H9 (cell line): ENCODE data around the gene WNT5B. TPM values are rescaled to one million over a fixed set of nuclear protein-coding genes. Genes with fewer than 3 reads are reported as not detected.

Source experiments
- DNase-seq: peaks from one replicate; pipeline ENCODE4 v3.0.0-alpha.2; 2017
- H2AFZ ChIP-seq: one replicate; pipeline ENCODE4 v1.6.1; 2013; ENCODE audit warnings: mild to moderate bottlenecking, low read length, control low read depth, moderate library complexity
- H2AK5ac ChIP-seq: 2 replicates; pipeline ENCODE4 v1.6.1; 2013; ENCODE audit warnings: low read length, control low read depth, mixed read lengths; ENCODE audit not compliant: insufficient read length
- H2BK120ac ChIP-seq: one replicate; pipeline ENCODE4 v1.6.1; 2013; ENCODE audit warnings: low read depth, mild to moderate bottlenecking, low read length, control low read depth, inconsistent platforms; ENCODE audit not compliant: poor library complexity, severe bottlenecking
- H2BK12ac ChIP-seq: 2 replicates; pipeline ENCODE4 v1.6.1; 2013; ENCODE audit warnings: low read length, control low read depth, mixed read lengths, low read depth; ENCODE audit not compliant: insufficient read length
- H2BK15ac ChIP-seq: 2 replicates; pipeline ENCODE4 v1.6.1; 2013; ENCODE audit warnings: low read depth, low read length, control low read depth
- H2BK20ac ChIP-seq: one replicate; pipeline ENCODE4 v1.6.1; 2013; ENCODE audit warnings: low read depth, mild to moderate bottlenecking, low read length, control low read depth, inconsistent platforms; ENCODE audit not compliant: poor library complexity, severe bottlenecking
- H2BK5ac ChIP-seq: 2 replicates; pipeline ENCODE4 v1.6.1; 2013; ENCODE audit warnings: low read length, control low read depth, mixed read lengths; ENCODE audit not compliant: insufficient read length
- H3K14ac ChIP-seq: 2 replicates; pipeline ENCODE4 v1.6.1; 2013; ENCODE audit warnings: low read length, control low read depth; ENCODE audit not compliant: insufficient read depth
- H3K18ac ChIP-seq: 2 replicates; pipeline ENCODE4 v1.6.1; 2013; ENCODE audit warnings: low read depth, mild to moderate bottlenecking, mixed read lengths, low read length, control low read depth; ENCODE audit not compliant: insufficient read length
- H3K23ac ChIP-seq: 2 replicates; pipeline ENCODE4 v1.6.1; 2013; ENCODE audit warnings: low read length, control low read depth, mixed read lengths, low read depth; ENCODE audit not compliant: insufficient read length
- H3K23me2 ChIP-seq: 2 replicates; pipeline ENCODE4 v1.6.1; 2013; ENCODE audit warnings: low read depth, mild to moderate bottlenecking, mixed read lengths, low read length, control low read depth; ENCODE audit not compliant: insufficient read length, poor library complexity, severe bottlenecking
- H3K27ac ChIP-seq: 2 replicates; pipeline ENCODE4 v1.5.1; 2013; ENCODE audit warnings: low read length, control low read depth, mixed read lengths, low read depth; ENCODE audit not compliant: insufficient read length
- H3K27me3 ChIP-seq: 2 replicates; pipeline ENCODE4 v1.6.1; 2013; ENCODE audit warnings: low read length, control low read depth, inconsistent platforms; ENCODE audit not compliant: insufficient read depth
- H3K4ac ChIP-seq: 2 replicates; pipeline ENCODE4 v1.6.1; 2013; ENCODE audit warnings: low read depth, mild to moderate bottlenecking, control low read depth, inconsistent platforms, low read length, moderate library complexity
- H3K4me1 ChIP-seq: 2 replicates; pipeline ENCODE4 v1.6.1; 2013; ENCODE audit warnings: low read length, control low read depth, inconsistent platforms; ENCODE audit not compliant: insufficient read depth
- H3K4me2 ChIP-seq: 2 replicates; pipeline ENCODE4 v1.6.1; 2013; ENCODE audit warnings: low read length, control low read depth, mixed read lengths; ENCODE audit not compliant: insufficient read length, insufficient read depth
- H3K56ac ChIP-seq: 2 replicates; pipeline ENCODE4 v1.6.1; 2013; ENCODE audit warnings: low read depth, mild to moderate bottlenecking, mixed read lengths, low read length, control low read depth; ENCODE audit not compliant: insufficient read length
- H3K79me1 ChIP-seq: 2 replicates; pipeline ENCODE4 v1.6.1; 2013; ENCODE audit warnings: low read depth, mild to moderate bottlenecking, moderate library complexity, low read length, control low read depth, inconsistent platforms; ENCODE audit not compliant: insufficient read depth, poor library complexity, severe bottlenecking
- H3K79me2 ChIP-seq: 2 replicates; pipeline ENCODE4 v1.6.1; 2013; ENCODE audit warnings: low read length, control low read depth, inconsistent platforms; ENCODE audit not compliant: insufficient read depth
- H3K9ac ChIP-seq: 2 replicates; pipeline ENCODE4 v1.6.1; 2013; ENCODE audit warnings: low read length, control low read depth, mixed read lengths; ENCODE audit not compliant: insufficient read length; ENCODE audit errors: extremely low read depth
- H3K9me3 ChIP-seq: one replicate; pipeline ENCODE4 v1.6.1; 2013; ENCODE audit warnings: low read depth, low read length, inconsistent platforms; ENCODE audit not compliant: control insufficient read depth
- H3T11ph ChIP-seq: one replicate; pipeline ENCODE4 v1.6.1; 2013; ENCODE audit warnings: mild to moderate bottlenecking, low read length, control low read depth, inconsistent platforms
- H4K20me1 ChIP-seq: one replicate; pipeline ENCODE4 v1.6.1; 2013; ENCODE audit not compliant: control insufficient read depth, insufficient read length, insufficient read depth
- H4K5ac ChIP-seq: 2 replicates; pipeline ENCODE4 v1.6.1; 2013; ENCODE audit warnings: low read depth, mild to moderate bottlenecking, mixed read lengths, low read length, control low read depth; ENCODE audit not compliant: insufficient read length
- H4K8ac ChIP-seq: replicated peaks from 2 replicates; pipeline ENCODE4 v1.6.1; 2013; ENCODE audit warnings: low read length, control low read depth, mixed read lengths, low read depth; ENCODE audit not compliant: insufficient read length
- H4K91ac ChIP-seq: 2 replicates; pipeline ENCODE4 v1.6.1; 2013; ENCODE audit warnings: low read depth, mild to moderate bottlenecking, moderate library complexity, mixed read lengths, low read length, control low read depth; ENCODE audit not compliant: insufficient read length
- H3K27ac Mint-ChIP-seq, 3 experiments: 2 replicates in 2 of 3; 3 replicates in 1 of 3; pipeline ENCODE4 v1.8.0; 2020 to 2021; ENCODE audit warnings: mixed read lengths in 3 of 3, mild to moderate bottlenecking in 1 of 3, moderate library complexity in 1 of 3
- H3K27me3 Mint-ChIP-seq: 2 replicates; pipeline ENCODE4 v1.8.0; 2021; ENCODE audit warnings: low read depth, mild to moderate bottlenecking, moderate library complexity, mixed read lengths
- H3K36me3 Mint-ChIP-seq, 3 experiments: 2 replicates in 2 of 3; 3 replicates in 1 of 3; pipeline ENCODE4 v1.8.0; 2020 to 2021; ENCODE audit warnings: low read depth in 3 of 3, mixed read lengths in 3 of 3; ENCODE audit not compliant: insufficient read depth in 1 of 3
- H3K4me1 Mint-ChIP-seq, 2 experiments: 2 replicates each; pipeline ENCODE4 v1.8.0; 2020; ENCODE audit warnings: mixed read lengths in 2 of 2
- H3K4me3 Mint-ChIP-seq, 2 experiments: 2 replicates in 1 of 2; 3 replicates in 1 of 2; pipeline ENCODE4 v1.8.0; 2020 to 2021; ENCODE audit warnings: mild to moderate bottlenecking in 2 of 2, mixed read lengths in 2 of 2, moderate library complexity in 1 of 2
- H3K9me3 Mint-ChIP-seq, 2 experiments: 2 replicates in 1 of 2; 3 replicates in 1 of 2; pipeline ENCODE4 v1.8.0; 2020; ENCODE audit warnings: mild to moderate bottlenecking in 2 of 2, mixed read lengths in 2 of 2, moderate library complexity in 1 of 2
- CTCF ChIP-seq: fragments of 200-600 bp; sonication (generic); conservative IDR thresholded peaks from 3 replicates; pipeline ENCODE4 v1.8.0; 2021; ENCODE audit warnings: antibody characterized with exemption, mild to moderate bottlenecking
- WGBS: extraction: QIAGEN DNeasy Blood & Tissue Kit; methylation state at CpG from one replicate; pipeline ENCODE4 v1.1.7; 2013; ENCODE audit warnings: missing lambda C conversion rate, low lambda C conversion rate, mixed read lengths; ENCODE audit not compliant: insufficient read length; ENCODE audit errors: extremely low coverage; 5-methylcytosine and 5-hydroxymethylcytosine counted together
- total RNA-seq: library from RNA; stranded (reverse); gene quantifications from 2 replicates; pipeline ENCODE4 v1.2.1, GENCODE V29; 2021

Gene WNT5B
- total RNA-seq, 1 experiment from 2014 or later, result 1.5 TPM

DNA sequence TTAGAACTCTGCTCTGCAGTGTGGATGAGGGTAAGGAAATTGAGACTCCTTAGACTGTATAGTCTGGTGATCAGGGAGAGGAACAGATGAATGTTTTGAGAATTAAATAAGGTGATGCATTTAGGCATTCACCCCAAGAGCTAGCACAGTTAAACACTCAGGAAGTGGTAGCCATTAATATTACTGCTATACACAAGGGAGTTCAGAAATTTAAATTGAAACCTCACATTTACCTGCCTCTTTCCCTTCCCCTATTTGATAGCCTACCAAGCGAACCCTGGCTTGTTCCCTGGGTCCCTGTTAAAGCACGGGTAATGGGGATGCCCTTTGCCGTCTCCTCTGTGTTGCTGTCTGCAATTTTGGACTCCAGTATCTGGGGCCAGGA lies 18.2 kb downstream of the WNT5B start:
- Histone ChIP-seq H2BK20ac (no peak overlapping the region), H4K20me1 (peaks cover 2% of the 10 kb centered on the region), H2BK5ac (no peak overlapping the region), H3K4ac (no peak overlapping the region), H3K79me2 (no peaks in the 10 kb centered on the region), H2BK12ac (no peak overlapping the region), H3K9ac (no peak overlapping the region), H3K9me3 (no peaks in the 10 kb centered on the region), H2AFZ (no peak overlapping the region), H4K5ac (no peak overlapping the region), H4K8ac (no peak overlapping the region), H3K14ac (no peak overlapping the region), H4K91ac (no peak overlapping the region), H3K23me2 (no peaks in the 10 kb centered on the region), H3T11ph (no peak overlapping the region), H3K4me2 (no peak overlapping the region), H2AK5ac (no peak overlapping the region), H3K4me1 (no peaks in the 10 kb centered on the region), H3K79me1 (no peaks in the 10 kb centered on the region), H3K18ac (no peak overlapping the region), H3K27me3 (no peaks in the 10 kb centered on the region), H2BK15ac (no peak overlapping the region), H3K27ac (no peak overlapping the region), H3K23ac (no peak overlapping the region), H3K56ac (no peak overlapping the region), H2BK120ac (no peak overlapping the region)
- DNase-seq, result no peak
- WGBS, result no CpG with 5 or more reads among the region's 3 CpGs
- Mint-ChIP-seq H3K4me3 (no peak overlapping the region), H3K36me3 (no peaks in the 10 kb centered on the region), H3K4me1 (peaks cover 10 to 29% of the 10 kb centered on the region in 2 experiments), H3K27me3 (peaks cover 17% of the 10 kb centered on the region), H3K27ac (no peak overlapping the region; a peak in 2 of 7 replicates), H3K9me3 (no peaks in the 10 kb centered on the region)
- no peak for TF ChIP-seq CTCF
